WI38 (cell line): ENCODE results near the gene MYH11.
"Not testable (repeated sequence)": the region's sequence is repeated elsewhere in the genome, so short reads cannot be mapped to it uniquely, and the experiment has no call there.

Source experiments
- H3K4me3 ChIP-seq: 2 replicates; pipeline ENCODE4 v1.5.1; 2011; ENCODE audit warnings: low read depth, mild to moderate bottlenecking, control low read depth, low read length
- CTCF ChIP-seq: IDR thresholded peaks from 2 replicates; pipeline ENCODE4 v1.5.1; 2012; ENCODE audit warnings: low read depth, mild to moderate bottlenecking, control low read depth, low read length

Gene MYH11

GRCh38 chr16:15658556-15658955 lies 198.3 kb downstream of the MYH11 start:
- TF ChIP-seq CTCF, result no peak
- no peak overlapping the region for H3K4me3 ChIP-seq

GRCh38 chr16:15658149-15658548 lies 198.7 kb downstream of the MYH11 start:
- TF ChIP-seq CTCF, result no peak
- H3K4me3 ChIP-seq, result no peak overlapping the region

DNA sequence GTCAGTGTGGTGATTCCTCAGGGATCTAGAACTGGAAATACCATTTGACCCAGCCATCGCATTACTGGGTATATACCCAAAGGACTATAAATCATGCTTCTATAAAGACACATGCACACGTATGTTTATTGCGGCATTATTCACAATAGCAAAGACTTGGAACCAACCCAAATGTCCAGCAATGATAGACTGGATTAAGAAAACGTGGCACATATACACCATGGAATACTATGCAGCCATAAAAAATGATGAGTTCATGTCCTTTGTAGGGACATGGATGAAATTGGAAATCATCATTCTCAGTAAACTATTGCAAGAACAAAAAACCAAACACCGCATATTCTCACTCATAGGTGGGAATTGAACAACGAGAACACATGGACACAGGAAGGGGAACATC lies 201.3 kb downstream of the MYH11 start:
- not testable (repeated sequence) for H3K4me3 ChIP-seq

GRCh38 chr16:15654591-15654990 lies 202.2 kb downstream of the MYH11 start:
- no peak overlapping the region for H3K4me3 ChIP-seq
- TF ChIP-seq CTCF, result no peak

- TF ChIP-seq CTCF, result no peak
Measured at GRCh38 chr16:15653227-15653626, 203.6 kb downstream of the MYH11 start.

More at GRCh38 chr16:15653227-15653626, 203.6 kb downstream of the MYH11 start:
- H3K4me3 ChIP-seq, result no peak overlapping the region
